Measurements from ENCODE around the gene PSMD13. TPM values are rescaled to one million over a fixed set of nuclear protein-coding genes. Genes with fewer than 3 reads are reported as not detected.

Gene PSMD13
- total RNA-seq, 4 donors from 2014 or later: 64.7 to 111 (median 77.7) TPM

DNA sequence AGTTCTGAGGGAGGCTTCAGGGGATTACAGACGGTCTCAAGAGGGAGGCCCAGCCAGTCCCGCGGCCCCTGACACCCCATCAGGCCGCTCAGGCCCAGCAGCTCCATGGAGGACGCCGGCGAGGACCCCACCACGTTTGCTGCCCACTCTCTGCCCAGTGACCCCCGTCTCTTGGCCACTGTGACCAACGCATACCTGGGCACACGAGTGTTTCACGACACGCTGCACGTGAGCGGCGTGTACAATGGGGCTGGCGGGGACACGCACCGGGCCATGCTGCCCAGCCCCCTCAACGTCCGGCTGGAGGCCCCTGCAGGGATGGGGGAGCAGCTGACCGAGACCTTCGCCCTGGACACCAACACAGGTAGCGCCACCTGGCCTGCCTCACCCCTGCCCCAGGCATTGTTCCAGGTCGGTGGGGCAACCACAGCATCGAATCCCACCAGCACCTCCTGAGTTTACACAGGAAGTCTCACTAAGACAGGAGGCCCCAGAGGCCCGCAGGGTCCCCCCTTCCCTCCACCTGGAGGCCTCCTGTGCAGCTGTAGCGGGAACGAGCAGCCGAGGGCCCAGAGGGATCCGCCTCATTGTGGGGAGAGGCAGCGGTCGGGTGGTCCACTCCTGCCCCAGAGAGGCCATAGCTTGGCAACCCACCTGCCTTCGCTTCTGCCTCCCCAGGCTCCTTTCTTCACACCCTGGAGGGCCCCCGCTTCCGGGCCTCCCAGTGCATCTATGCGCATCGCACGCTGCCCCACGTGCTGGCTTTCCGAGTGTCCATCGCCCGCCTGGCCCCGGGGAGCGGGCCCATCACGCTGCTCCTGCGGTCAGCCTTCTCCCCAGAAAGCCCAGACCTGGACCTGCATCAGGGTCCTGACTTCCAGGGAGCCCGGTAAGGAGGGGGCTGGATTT is 53.2 kb downstream of the PSMD13 start:
- H3K27me3 ChIP-seq: no peaks in the 10 kb centered on the region
- no peaks in the 10 kb centered on the region for H3K9me3 ChIP-seq
- TF ChIP-seq CTCF (IDR thresholded peaks at IDR 0.05): no peak
- TF ChIP-seq POLR2A (IDR thresholded peaks at IDR 0.05): no peak
- intact Hi-C loops (cut with DNase I): loop anchor here (10.0 kb wide), 1 partner anchor 85 kb away; the partner anchor contains the start of genes BET1L and RIC8A
- H3K4me1 ChIP-seq: peaks cover 13 to 20% of the 10 kb centered on the region in 2 donors
- WGBS, 2 donors: 87 to 88% methylated on average over 25 to 39 of the region's 48 CpGs
- H3K36me3 ChIP-seq: no peaks in the 10 kb centered on the region
- H3K27ac ChIP-seq: peak overlapping the region in 1 of 3 donors; percentile 28
- peak overlapping the region in 1 of 3 donors; percentile 73 for H3K4me3 ChIP-seq (replicated peaks in 1 of 3)
- DNase-seq: peak; percentile 3 to 5

DNA sequence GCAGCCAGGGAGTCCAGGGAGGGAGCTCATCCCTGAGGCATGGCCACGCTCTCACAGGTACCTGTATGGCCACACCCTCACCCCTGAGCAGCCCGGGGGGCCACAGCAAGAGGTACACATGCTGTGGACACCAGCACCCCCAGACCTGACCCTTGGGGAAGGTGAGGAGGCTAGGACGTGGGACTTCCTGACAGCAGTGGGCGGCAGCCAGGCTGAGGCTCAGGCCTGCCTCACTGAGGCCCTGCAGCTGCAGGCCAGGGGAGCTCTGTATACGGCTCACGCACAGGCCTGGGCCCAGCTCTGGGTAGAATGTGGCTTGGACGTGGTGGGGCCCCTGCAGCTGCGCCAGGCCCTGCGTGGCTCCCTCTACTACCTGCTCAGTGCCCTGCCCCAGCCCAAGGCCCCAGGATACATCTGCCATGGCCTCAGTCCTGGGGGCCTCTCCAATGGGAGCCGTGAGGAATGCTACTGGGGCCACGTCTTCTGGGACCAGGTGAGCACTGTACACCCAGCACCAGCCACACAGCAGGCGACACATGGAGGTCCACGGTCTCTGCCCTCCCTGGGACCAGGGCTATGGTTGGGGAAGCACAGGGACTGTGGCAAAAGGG is 54.0 kb downstream of the PSMD13 start:
- Histone ChIP-seq H3K36me3 (no peaks in the 10 kb centered on the region), H3K27me3 (no peaks in the 10 kb centered on the region), H3K9me3 (no peaks in the 10 kb centered on the region), H3K4me1 (peaks cover 13 to 20% of the 10 kb centered on the region in 2 donors), H3K27ac (no peak overlapping the region), H3K4me3 (replicated peaks in 1 of 3) (no peak overlapping the region)
- intact Hi-C loops (cut with DNase I): no loop called here
- 80 to 94% methylated on average over 1 to 5 of the region's 13 CpGs for WGBS, 2 donors
- TF ChIP-seq CTCF (IDR thresholded peaks at IDR 0.05) (no peak), POLR2A (IDR thresholded peaks at IDR 0.05) (no peak)
- DNase-seq: peak in 1 of 2 donors; percentile 1

- H3K27ac ChIP-seq: no peak overlapping the region
- WGBS, 2 donors: 91 to 94% methylated on average over 39 of the region's 44 CpGs
- H3K27me3 ChIP-seq: no peaks in the 10 kb centered on the region
- intact Hi-C loops (cut with DNase I): no loop called here
- no peak overlapping the region for H3K4me3 ChIP-seq (replicated peaks in 1 of 3)
- no peak for DNase-seq
- H3K4me1 ChIP-seq: peaks cover 13 to 20% of the 10 kb centered on the region in 2 donors
- no peaks in the 10 kb centered on the region for H3K36me3 ChIP-seq
- H3K9me3 ChIP-seq: no peaks in the 10 kb centered on the region
- no peak for TF ChIP-seq CTCF (IDR thresholded peaks at IDR 0.05)
- TF ChIP-seq POLR2A (IDR thresholded peaks at IDR 0.05): no peak
Observed at GRCh38 chr11:291281-292210, 54.8 kb downstream of the PSMD13 start.

DNA sequence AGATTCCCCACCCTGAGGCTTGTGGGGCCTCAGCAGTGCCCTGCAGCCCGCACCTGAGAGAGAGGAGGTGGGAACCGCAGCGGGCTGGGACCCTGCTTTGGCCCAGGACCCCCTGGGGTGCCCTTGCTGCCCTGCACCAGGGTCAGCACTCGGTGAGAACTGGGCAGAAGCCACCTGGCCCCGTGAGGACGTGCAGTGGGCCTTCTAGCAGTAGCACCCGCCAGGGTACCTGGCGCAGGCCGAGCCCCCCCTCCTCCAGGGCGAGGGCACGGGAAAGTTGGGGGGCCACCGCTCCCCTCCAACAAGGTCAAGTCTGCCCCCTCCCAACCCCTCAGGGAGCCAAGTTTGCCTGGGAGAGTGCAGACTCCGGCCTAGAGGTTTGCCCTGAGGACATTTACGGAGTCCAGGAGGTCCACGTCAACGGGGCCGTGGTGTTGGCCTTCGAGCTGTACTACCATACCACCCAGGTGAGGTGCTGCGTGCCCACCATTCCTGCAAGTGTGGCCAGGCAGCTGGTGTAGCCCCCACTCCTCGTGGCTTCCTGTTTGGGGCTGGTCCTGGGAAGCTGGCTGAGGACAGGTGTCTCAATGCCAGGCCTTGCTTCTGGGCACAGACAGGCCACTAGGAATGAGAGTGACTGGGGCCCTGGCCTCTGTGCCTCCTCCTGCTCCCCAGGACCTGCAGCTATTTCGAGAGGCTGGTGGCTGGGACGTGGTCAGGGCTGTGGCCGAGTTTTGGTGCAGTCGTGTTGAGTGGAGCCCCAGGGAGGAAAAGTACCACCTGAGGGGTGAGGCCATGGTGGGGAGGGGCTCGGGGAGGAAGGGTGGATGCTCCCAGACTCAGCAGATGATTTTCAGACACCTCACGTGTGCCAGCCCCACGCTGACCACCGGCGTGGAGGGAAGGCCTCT is 55.7 kb downstream of the PSMD13 start:
- Histone ChIP-seq H3K9me3 (no peaks in the 10 kb centered on the region), H3K27ac (no peak overlapping the region), H3K27me3 (no peaks in the 10 kb centered on the region), H3K4me3 (replicated peaks in 1 of 3) (no peak overlapping the region), H3K4me1 (peaks cover 13 to 17% of the 10 kb centered on the region in 2 donors), H3K36me3 (no peaks in the 10 kb centered on the region)
- 94 to 100% methylated on average over 5 to 15 of the region's 29 CpGs for WGBS, 2 donors
- no peak for DNase-seq
- intact Hi-C loops (cut with DNase I): no loop called here
- TF ChIP-seq CTCF (IDR thresholded peaks at IDR 0.05) (no peak), POLR2A (IDR thresholded peaks at IDR 0.05) (no peak)
